Measurements from ENCODE around the gene SLC38A3. TPM values are rescaled to one million over a fixed set of nuclear protein-coding genes. Genes with fewer than 3 reads are reported as not detected.

SLC38A3 gene
- total RNA-seq, 5 donors from 2014 or later (not counting 1 experiment from before 2014, with no cell fraction given), result 0.29 to 0.98 (median 0.44) TPM; not detected in 1

GRCh38 chr3:50258029-50258680 lies 53.1 kb downstream of the SLC38A3 start:
- Histone ChIP-seq H3K9me3 (no peaks in the 10 kb centered on the region), H3K36me3 (ENCODE audit: control insufficient read depth in 2 of 2, extremely low read depth in 1 of 2, insufficient read depth in 1 of 2, low read length in 1 of 2) (peaks cover 21 to 55% of the 10 kb centered on the region in 2 donors), H3K27ac (ENCODE audit: low read length) (no peak overlapping the region), H3K27me3 (replicated peaks in 1 of 2; ENCODE audit: control insufficient read depth in 2 of 2, extremely low read depth in 1 of 2, insufficient read depth in 2 of 2, low read length in 1 of 2) (peaks cover 0 to 3% of the 10 kb centered on the region in 2 experiments), H3K4me3 (ENCODE audit: control insufficient read depth in 1 of 2, extremely low read depth in 1 of 2, low read length in 1 of 2) (no peak overlapping the region), H3K4me1 (ENCODE audit: control insufficient read depth in 1 of 2, extremely low read depth in 1 of 2, insufficient read depth in 2 of 2, low read length in 2 of 2) (peaks cover 2 to 27% of the 10 kb centered on the region in 2 experiments)
- DNase-seq (no peak), ATAC-seq (replicated peaks in 1 of 4) (no peak)
- no peak overlapping the region for H3K27ac Mint-ChIP-seq
- no peaks in the 10 kb centered on the region for H3K27me3 Mint-ChIP-seq
- H3K36me3 Mint-ChIP-seq, result peaks cover 32% of the 10 kb centered on the region
- ChIA-PET POLR2A (interaction anchor here in 1 of 2 donors (0.6 kb wide), 1 partner anchor 17 kb away, joined by 10 read pairs; no protein-coding TSS in a partner anchor), CTCF (interaction anchor here (0.5 to 2.5 kb wide), 5 partner anchors 11 to 74 kb away, joined by 3 to 17 read pairs (median 3); no protein-coding TSS in a partner anchor)
- 100% methylated on average over 5 of the region's 17 CpGs for WGBS (ENCODE audit: insufficient coverage)
- H3K4me1 Mint-ChIP-seq, result peaks cover 11 to 19% (median 18%) of the 10 kb centered on the region in 3 donors
- H3K4me3 Mint-ChIP-seq, result no peak overlapping the region
- no peaks in the 10 kb centered on the region for H3K9me3 Mint-ChIP-seq

DNA sequence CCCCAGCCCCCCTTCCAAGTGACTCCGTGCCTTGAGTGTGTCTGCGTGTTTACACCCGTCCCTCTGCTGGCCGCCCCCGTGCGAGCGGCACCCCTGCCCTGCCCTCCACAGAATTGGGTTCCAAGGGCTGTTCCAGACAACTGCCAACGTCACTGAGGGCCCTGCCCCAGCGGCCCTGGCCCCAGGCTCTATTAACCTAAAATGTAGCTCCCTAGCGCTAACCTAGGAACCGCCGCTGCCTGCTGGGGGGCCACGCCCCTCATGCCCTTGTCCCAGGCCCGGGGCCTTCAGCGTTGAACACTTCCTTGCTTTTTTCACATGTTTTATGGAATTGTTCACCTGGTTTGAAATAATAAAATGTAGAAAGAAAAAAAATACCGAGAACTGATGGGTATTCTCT lies 53.9 kb downstream of the SLC38A3 start:
- CTCF ChIA-PET, result interaction anchor here (0.5 to 2.5 kb wide), 10 partner anchors 9 to 1350 kb away, joined by 3 to 17 read pairs (median 3); no protein-coding TSS in a partner anchor
- Mint-ChIP-seq H3K36me3 (peaks cover 24% of the 10 kb centered on the region), H3K4me1 (peaks cover 5 to 11% (median 11%) of the 10 kb centered on the region in 3 donors), H3K27ac (no peak overlapping the region), H3K27me3 (no peaks in the 10 kb centered on the region), H3K4me3 (peak overlapping the region in 1 of 3 donors; percentile 76), H3K9me3 (no peaks in the 10 kb centered on the region)
- no peak overlapping the region for H3K4me3 ChIP-seq (ENCODE audit: control insufficient read depth in 1 of 2, extremely low read depth in 1 of 2, low read length in 1 of 2)
- H3K9me3 ChIP-seq, result no peaks in the 10 kb centered on the region
- 94% methylated on average over 16 of the region's 16 CpGs for WGBS (ENCODE audit: insufficient coverage)
- no peak for ATAC-seq (replicated peaks in 1 of 4)
- DNase-seq, result no peak
- peaks cover 2 to 21% of the 10 kb centered on the region in 2 experiments for H3K4me1 ChIP-seq (ENCODE audit: control insufficient read depth in 1 of 2, extremely low read depth in 1 of 2, insufficient read depth in 2 of 2, low read length in 2 of 2)
- POLR2A ChIA-PET, result interaction anchor here in 1 of 2 donors (0.6 kb wide), 2 partner anchors 18 kb away, joined by 6 to 10 read pairs; no protein-coding TSS in a partner anchor
- H3K36me3 ChIP-seq (ENCODE audit: control insufficient read depth in 2 of 2, extremely low read depth in 1 of 2, insufficient read depth in 1 of 2, low read length in 1 of 2), result peaks cover 21 to 48% of the 10 kb centered on the region in 2 donors
- H3K27me3 ChIP-seq (replicated peaks in 1 of 2; ENCODE audit: control insufficient read depth in 2 of 2, extremely low read depth in 1 of 2, insufficient read depth in 2 of 2, low read length in 1 of 2), result peaks cover 0 to 3% of the 10 kb centered on the region in 2 experiments
- H3K27ac ChIP-seq (ENCODE audit: low read length), result no peak overlapping the region

GRCh38 chr3:50259432-50260026 lies 54.5 kb downstream of the SLC38A3 start:
- 65% methylated on average over 15 of the region's 18 CpGs for WGBS (ENCODE audit: insufficient coverage)
- no peak for DNase-seq
- ChIA-PET CTCF (interaction anchor here (0.5 to 2.5 kb wide), 11 partner anchors 8 to 1349 kb away, joined by 3 to 17 read pairs (median 3); partner anchors contain the start of gene GNAI2 (in 1 of the 2)), POLR2A (interaction anchor here in 1 of 2 donors (0.6 kb wide), 1 partner anchor 19 kb away, joined by 6 read pairs; no protein-coding TSS in a partner anchor)
- Histone ChIP-seq H3K36me3 (ENCODE audit: control insufficient read depth in 2 of 2, extremely low read depth in 1 of 2, insufficient read depth in 1 of 2, low read length in 1 of 2) (peaks cover 16 to 43% of the 10 kb centered on the region in 2 donors), H3K4me3 (ENCODE audit: control insufficient read depth in 1 of 2, extremely low read depth in 1 of 2, low read length in 1 of 2) (no peak overlapping the region), H3K4me1 (ENCODE audit: control insufficient read depth in 1 of 2, extremely low read depth in 1 of 2, insufficient read depth in 2 of 2, low read length in 2 of 2) (peaks cover 2 to 20% of the 10 kb centered on the region in 2 experiments), H3K27me3 (replicated peaks in 1 of 2; ENCODE audit: control insufficient read depth in 2 of 2, extremely low read depth in 1 of 2, insufficient read depth in 2 of 2, low read length in 1 of 2) (peaks cover 0 to 3% of the 10 kb centered on the region in 2 experiments), H3K9me3 (no peaks in the 10 kb centered on the region), H3K27ac (ENCODE audit: low read length) (peak overlapping the region; percentile 47)
- H3K27me3 Mint-ChIP-seq, result no peaks in the 10 kb centered on the region
- peak in 2 of 4 experiments; percentile 8 for ATAC-seq (replicated peaks in 1 of 4)
- H3K4me1 Mint-ChIP-seq, result peaks cover 5 to 10% (median 10%) of the 10 kb centered on the region in 3 donors
- H3K27ac Mint-ChIP-seq, result peak overlapping the region in 1 of 2 donors; percentile 19
- peak overlapping the region; percentile 52 to 76 (median 62) for H3K4me3 Mint-ChIP-seq
- H3K9me3 Mint-ChIP-seq, result no peaks in the 10 kb centered on the region
- peaks cover 24% of the 10 kb centered on the region for H3K36me3 Mint-ChIP-seq

DNA sequence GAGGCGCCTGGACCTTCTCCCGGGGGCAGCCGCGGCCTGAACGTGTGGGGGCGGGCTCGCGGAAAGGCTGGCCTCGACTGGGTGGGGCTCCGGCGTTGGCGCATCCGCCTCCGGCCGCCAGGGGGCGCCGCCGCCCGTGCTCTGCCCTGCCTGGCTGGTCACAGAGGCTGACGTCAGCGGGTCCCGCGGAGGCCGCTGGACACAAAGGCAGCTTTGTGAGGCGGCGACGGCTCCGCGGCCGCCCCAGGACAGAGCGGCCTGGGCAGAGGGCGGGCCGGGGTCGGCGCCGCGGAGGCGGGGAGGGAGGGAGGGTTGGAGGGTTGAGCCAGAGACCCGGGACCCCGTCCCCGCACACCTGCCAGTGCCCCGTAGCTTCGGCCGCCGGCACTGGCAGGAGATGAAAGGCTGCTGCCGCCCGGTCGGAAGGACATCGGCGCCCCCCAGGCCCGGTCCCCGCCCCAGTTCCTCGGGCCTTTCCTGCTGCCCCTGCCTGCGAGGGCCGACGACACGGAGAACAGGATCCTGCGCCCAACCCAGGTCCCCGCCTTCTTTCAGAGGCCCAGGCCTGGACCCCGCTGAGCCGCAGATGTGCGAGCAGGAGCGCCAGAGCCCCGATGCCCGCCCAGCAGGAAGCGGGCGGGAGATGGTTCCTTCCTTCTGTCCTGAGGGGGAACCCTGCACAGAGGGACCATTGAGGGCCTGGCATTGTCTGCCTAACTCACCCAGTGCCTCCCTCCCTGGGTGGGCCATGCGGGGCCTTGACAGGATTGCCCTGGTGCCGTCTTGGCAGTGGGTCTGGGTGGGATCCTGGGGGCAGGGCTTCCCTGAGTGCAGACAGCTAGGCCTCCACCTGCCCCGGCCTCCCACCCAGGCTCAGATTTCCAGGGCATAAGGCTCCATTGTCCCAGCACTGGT lies 55.2 kb downstream of the SLC38A3 start:
- peaks cover 14 to 35% of the 10 kb centered on the region in 2 donors for H3K36me3 ChIP-seq (ENCODE audit: control insufficient read depth in 2 of 2, extremely low read depth in 1 of 2, insufficient read depth in 1 of 2, low read length in 1 of 2)
- H3K36me3 Mint-ChIP-seq, result peaks cover 24% of the 10 kb centered on the region
- H3K4me1 Mint-ChIP-seq, result peaks cover 5 to 8% (median 8%) of the 10 kb centered on the region in 3 donors
- 2% methylated on average over 62 of the region's 70 CpGs for WGBS (ENCODE audit: insufficient coverage)
- no peaks in the 10 kb centered on the region for H3K9me3 ChIP-seq
- DNase-seq (peak; percentile 57 to 91 (median 73)), ATAC-seq (replicated peaks in 1 of 4) (peak; percentile 93 to 96 (median 94))
- H3K4me1 ChIP-seq (ENCODE audit: control insufficient read depth in 1 of 2, extremely low read depth in 1 of 2, insufficient read depth in 2 of 2, low read length in 2 of 2), result peaks cover 2 to 20% of the 10 kb centered on the region in 2 experiments
- ChIA-PET CTCF (interaction anchor here (0.5 to 2.5 kb wide), 9 partner anchors 9 to 223 kb away, joined by 3 to 17 read pairs (median 3); partner anchors contain the start of genes CYB561D2 (in 1 of the 2), GNAI2 (in 1 of the 2) and NPRL2 (in 1 of the 2)), POLR2A (no interaction called here)
- peak overlapping the region; percentile 47 for H3K27ac ChIP-seq (ENCODE audit: low read length)
- H3K4me3 Mint-ChIP-seq, result peak overlapping the region; percentile 47 to 76 (median 67)
- no peaks in the 10 kb centered on the region for H3K9me3 Mint-ChIP-seq
- H3K27me3 ChIP-seq (replicated peaks in 1 of 2; ENCODE audit: control insufficient read depth in 2 of 2, extremely low read depth in 1 of 2, insufficient read depth in 2 of 2, low read length in 1 of 2), result peaks cover 0 to 9% of the 10 kb centered on the region in 2 experiments
- H3K27ac Mint-ChIP-seq, result no peak overlapping the region
- peak overlapping the region; percentile 47 to 52 for H3K4me3 ChIP-seq (ENCODE audit: control insufficient read depth in 1 of 2, extremely low read depth in 1 of 2, low read length in 1 of 2)
- no peaks in the 10 kb centered on the region for H3K27me3 Mint-ChIP-seq

DNA sequence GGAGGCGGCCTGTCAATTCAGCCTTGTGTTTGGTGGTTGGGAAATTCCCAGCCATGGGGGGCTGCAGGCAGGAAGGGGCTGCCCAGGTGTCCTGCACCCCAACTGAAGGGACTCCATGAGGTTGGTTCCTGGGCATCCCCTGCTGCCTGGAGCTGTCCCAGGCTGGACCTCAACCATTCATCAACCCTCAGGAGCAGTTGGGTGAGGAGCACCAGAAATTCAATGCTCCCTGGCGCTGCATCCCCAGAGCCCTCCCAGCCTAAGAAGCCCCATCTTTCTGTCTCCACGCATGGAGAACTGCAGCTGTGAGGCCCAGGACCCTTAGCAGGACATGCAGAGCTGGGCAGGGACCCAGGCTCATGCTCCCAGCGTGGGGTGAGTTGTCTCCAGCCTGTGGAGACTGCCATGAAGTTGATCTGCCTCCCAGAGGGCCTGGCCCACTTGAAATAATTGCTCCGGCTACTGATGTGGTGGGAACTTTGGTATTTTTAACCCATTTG lies 55.9 kb downstream of the SLC38A3 start:
- Histone ChIP-seq H3K27ac (ENCODE audit: low read length) (no peak overlapping the region), H3K4me1 (ENCODE audit: control insufficient read depth in 1 of 2, extremely low read depth in 1 of 2, insufficient read depth in 2 of 2, low read length in 2 of 2) (peaks cover 2 to 20% of the 10 kb centered on the region in 2 experiments), H3K4me3 (ENCODE audit: control insufficient read depth in 1 of 2, extremely low read depth in 1 of 2, low read length in 1 of 2) (no peak overlapping the region), H3K27me3 (replicated peaks in 1 of 2; ENCODE audit: control insufficient read depth in 2 of 2, extremely low read depth in 1 of 2, insufficient read depth in 2 of 2, low read length in 1 of 2) (peaks cover 0 to 16% of the 10 kb centered on the region in 2 experiments), H3K9me3 (no peaks in the 10 kb centered on the region), H3K36me3 (ENCODE audit: control insufficient read depth in 2 of 2, extremely low read depth in 1 of 2, insufficient read depth in 1 of 2, low read length in 1 of 2) (peaks cover 11 to 31% of the 10 kb centered on the region in 2 donors)
- no peaks in the 10 kb centered on the region for H3K27me3 Mint-ChIP-seq
- peaks cover 5 to 8% (median 8%) of the 10 kb centered on the region in 3 donors for H3K4me1 Mint-ChIP-seq
- CTCF ChIA-PET, result interaction anchor here in 1 of 2 donors (1.0 kb wide), 1 partner anchor 66 kb away, joined by 3 read pairs; no protein-coding TSS in a partner anchor
- H3K27ac Mint-ChIP-seq, result no peak overlapping the region
- peak overlapping the region in 1 of 3 donors; percentile 76 for H3K4me3 Mint-ChIP-seq
- ATAC-seq (replicated peaks in 1 of 4), result no peak
- no peaks in the 10 kb centered on the region for H3K9me3 Mint-ChIP-seq
- POLR2A ChIA-PET, result no interaction called here
- WGBS (ENCODE audit: insufficient coverage), result 95% methylated on average over 4 of the region's 5 CpGs
- DNase-seq, result no peak
- peaks cover 24% of the 10 kb centered on the region for H3K36me3 Mint-ChIP-seq
